Right atrium auricular region (tissue), 2 donors: ENCODE measurements around the gene PAX5. TPM values are rescaled to one million over a fixed set of nuclear protein-coding genes. Genes with fewer than 3 reads are reported as not detected.

Experiments used
- DNase-seq: peaks from one replicate; pipeline ENCODE4 v3.0.0-alpha.2; 2019; ENCODE audit warnings: low spot score
- H3K27ac ChIP-seq, 2 donors: fragments of 200-600 bp; sonication (generic); 1 replicate in 1 of 2; 2 replicates in 1 of 2; pipeline ENCODE4 v1.5.1; 2016 to 2019
- H3K27me3 ChIP-seq, 2 donors: fragments of 200-600 bp; sonication (generic); one replicate each; pipeline versions ENCODE4 v1.5.1 to v1.6.0; 2017 to 2019
- H3K36me3 ChIP-seq: fragments of 200-600 bp; sonication (generic); one replicate; pipeline ENCODE4 v1.5.1; 2016
- H3K4me1 ChIP-seq, 2 donors: fragments of 200-600 bp; sonication (generic); one replicate each; pipeline versions ENCODE4 v1.5.1 to v1.6.0; 2017 to 2019
- H3K4me3 ChIP-seq, 2 donors: fragments of 200-600 bp; sonication (generic); 1 replicate in 1 of 2; 2 replicates in 1 of 2; pipeline ENCODE4 v1.5.1; 2017 to 2019; ENCODE audit warnings: mild to moderate bottlenecking in 1 of 2, moderate library complexity in 1 of 2
- H3K9me3 ChIP-seq, 2 donors: fragments of 200-600 bp; sonication (generic); one replicate each; pipeline ENCODE4 v1.5.1; 2019
- total RNA-seq, 2 donors: library from RNA; depleted of rRNA; stranded (reverse); fragments of >200 nt; gene quantifications; one replicate each; pipeline ENCODE4 v1.1.0, GENCODE V29; 2016
- TF ChIP-seq, protein P1 (sequence below), 2 donors: fragments of 200-600 bp; sonication (generic); IDR thresholded peaks; one replicate each; pipeline ENCODE4 v1.5.1; 2019; ENCODE audit warnings: antibody characterized with exemption in 2 of 2

PAX5 gene
- total RNA-seq, 2 donors from 2014 or later = 0.59 TPM; not detected in 1

DNA sequence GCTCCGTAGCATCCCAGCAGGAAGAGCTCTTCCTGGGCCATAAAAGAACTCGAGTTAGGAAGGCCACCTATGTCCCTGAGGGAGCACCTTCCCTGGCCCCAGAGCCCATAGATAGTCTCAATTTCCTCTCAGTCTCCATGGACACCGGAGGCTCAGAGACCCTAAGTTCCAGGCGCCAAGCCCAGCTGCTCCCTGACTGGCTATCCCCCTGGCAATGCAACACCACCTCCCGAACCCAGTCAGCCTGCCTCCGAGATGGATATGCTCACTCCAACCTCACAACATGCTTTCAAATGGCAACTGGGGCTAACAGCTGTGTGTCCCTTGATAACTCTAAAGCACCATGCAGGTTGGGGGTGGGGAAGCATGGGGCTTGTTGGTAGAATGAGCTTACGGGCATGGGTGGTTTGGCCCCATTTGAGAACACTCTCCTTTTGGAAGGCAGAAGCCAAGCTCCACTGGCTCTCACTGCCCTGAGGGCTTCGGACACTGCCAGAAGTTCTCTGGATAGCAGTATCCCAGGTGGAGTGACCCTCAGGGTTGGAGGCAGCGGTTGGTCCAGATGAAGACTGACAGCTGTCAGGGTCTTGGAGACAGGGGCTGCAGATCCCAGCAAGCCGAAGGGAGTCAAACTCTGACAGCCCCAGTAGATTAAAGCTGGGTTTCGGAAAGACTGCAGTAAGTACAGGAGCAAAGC, 165.3 kb downstream of the PAX5 start:
- TF ChIP-seq, protein P1, sequence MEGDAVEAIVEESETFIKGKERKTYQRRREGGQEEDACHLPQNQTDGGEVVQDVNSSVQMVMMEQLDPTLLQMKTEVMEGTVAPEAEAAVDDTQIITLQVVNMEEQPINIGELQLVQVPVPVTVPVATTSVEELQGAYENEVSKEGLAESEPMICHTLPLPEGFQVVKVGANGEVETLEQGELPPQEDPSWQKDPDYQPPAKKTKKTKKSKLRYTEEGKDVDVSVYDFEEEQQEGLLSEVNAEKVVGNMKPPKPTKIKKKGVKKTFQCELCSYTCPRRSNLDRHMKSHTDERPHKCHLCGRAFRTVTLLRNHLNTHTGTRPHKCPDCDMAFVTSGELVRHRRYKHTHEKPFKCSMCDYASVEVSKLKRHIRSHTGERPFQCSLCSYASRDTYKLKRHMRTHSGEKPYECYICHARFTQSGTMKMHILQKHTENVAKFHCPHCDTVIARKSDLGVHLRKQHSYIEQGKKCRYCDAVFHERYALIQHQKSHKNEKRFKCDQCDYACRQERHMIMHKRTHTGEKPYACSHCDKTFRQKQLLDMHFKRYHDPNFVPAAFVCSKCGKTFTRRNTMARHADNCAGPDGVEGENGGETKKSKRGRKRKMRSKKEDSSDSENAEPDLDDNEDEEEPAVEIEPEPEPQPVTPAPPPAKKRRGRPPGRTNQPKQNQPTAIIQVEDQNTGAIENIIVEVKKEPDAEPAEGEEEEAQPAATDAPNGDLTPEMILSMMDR (IDR thresholded peaks at IDR 0.05) = no peak
- no peaks in the 10 kb centered on the region for H3K27me3 ChIP-seq

DNA sequence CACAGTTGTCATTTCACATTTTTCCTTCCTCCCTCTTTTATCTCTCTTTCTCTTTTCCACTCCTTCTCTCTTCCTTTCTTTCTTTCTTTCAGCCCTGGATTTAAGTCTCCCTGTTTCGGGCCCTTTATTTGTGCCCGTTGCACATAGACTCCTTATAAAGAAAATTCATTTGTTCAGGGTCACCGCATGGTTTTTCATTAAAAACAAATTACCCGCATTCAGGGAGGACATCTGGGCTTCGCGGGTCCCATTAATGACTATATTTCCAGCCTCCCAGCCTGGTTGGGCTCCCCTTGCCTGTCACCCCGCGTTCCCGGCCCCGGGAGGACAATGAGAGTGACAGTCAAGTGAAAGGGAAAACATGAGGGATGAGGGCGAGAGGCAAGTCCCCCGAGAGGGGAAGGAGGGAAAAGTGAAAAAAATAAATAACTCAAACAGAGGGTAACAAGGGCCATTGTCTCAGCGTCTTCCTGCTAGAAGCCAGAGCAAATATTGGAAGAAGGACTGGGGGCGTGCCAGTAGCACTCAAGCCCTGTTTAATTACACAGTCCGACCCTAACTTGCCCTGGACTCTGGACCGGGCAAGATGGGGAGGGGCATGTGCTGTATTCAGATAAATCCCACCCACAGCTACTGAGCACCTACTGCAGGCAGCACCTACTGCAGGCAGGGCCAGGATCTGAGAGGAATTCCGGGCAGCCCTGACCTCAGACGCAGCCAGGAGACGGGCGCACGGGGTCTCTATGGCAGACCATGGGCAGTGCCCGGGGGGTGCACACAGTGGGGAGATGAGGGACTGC, 166.2 kb downstream of the PAX5 start:
- DNase-seq = no peak
- no peaks in the 10 kb centered on the region for H3K9me3 ChIP-seq
- H3K27ac ChIP-seq = no peak overlapping the region
- H3K27me3 ChIP-seq = no peaks in the 10 kb centered on the region
- no peaks in the 10 kb centered on the region for H3K36me3 ChIP-seq
- TF ChIP-seq, protein P1 (IDR thresholded peaks at IDR 0.05) = no peak
- H3K4me3 ChIP-seq = no peak overlapping the region
- H3K4me1 ChIP-seq = no peaks in the 10 kb centered on the region

More for the DNA sequence above, 165.3 kb downstream of the PAX5 start:
- no peak for DNase-seq
- Histone ChIP-seq H3K9me3 (no peaks in the 10 kb centered on the region), H3K4me3 (no peak overlapping the region), H3K4me1 (no peaks in the 10 kb centered on the region), H3K27ac (no peak overlapping the region), H3K36me3 (no peaks in the 10 kb centered on the region)

DNA sequence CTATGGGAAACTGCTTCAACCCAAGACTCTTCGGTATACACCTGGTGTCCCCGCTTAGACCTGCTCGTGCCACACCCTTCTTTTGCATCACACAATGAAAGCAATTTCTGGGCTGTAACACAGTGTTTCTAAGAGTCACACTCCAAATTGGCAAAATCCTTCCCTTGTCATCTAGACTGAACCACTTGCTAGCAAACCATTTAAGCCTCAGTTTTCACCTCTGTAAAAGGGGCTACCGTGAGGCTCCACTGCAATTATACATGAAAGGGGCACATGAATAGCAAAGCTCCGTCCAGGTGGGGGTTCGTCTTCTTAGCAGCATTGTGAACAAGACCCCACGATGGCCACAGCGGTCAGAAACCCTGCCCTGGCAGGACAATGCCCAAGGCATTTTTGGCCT, 166.8 kb downstream of the PAX5 start:
- no peaks in the 10 kb centered on the region for H3K27me3 ChIP-seq
- no peak for DNase-seq
- TF ChIP-seq, protein P1 (IDR thresholded peaks at IDR 0.05) = no peak
- no peak overlapping the region for H3K27ac ChIP-seq
- no peaks in the 10 kb centered on the region for H3K4me1 ChIP-seq
- H3K4me3 ChIP-seq = no peak overlapping the region
- H3K9me3 ChIP-seq = no peaks in the 10 kb centered on the region
- no peaks in the 10 kb centered on the region for H3K36me3 ChIP-seq

DNA sequence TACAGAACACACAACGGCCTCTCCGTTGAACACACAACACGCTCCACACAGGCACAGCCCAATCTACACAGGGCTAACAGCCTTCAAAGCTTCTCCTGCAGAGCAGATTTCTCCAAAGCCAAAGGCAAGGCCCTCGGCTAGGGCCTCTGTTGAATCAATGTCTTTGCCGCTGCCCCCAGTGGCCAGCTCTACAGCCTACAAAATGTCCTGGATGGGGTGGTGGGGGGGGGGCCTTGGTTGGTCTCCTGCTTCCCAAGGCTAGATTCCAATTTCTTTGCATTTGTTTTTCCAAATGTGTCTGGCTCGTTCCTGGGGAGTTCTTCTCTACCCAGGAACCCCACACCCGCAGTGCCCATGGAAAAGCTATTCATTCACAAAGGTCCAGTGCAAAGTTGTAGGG, 167.2 kb downstream of the PAX5 start:
- Histone ChIP-seq H3K9me3 (no peaks in the 10 kb centered on the region), H3K36me3 (no peaks in the 10 kb centered on the region), H3K4me1 (no peaks in the 10 kb centered on the region), H3K4me3 (no peak overlapping the region), H3K27ac (no peak overlapping the region), H3K27me3 (no peaks in the 10 kb centered on the region)
- TF ChIP-seq, protein P1 (IDR thresholded peaks at IDR 0.05) = no peak
- no peak for DNase-seq

DNA sequence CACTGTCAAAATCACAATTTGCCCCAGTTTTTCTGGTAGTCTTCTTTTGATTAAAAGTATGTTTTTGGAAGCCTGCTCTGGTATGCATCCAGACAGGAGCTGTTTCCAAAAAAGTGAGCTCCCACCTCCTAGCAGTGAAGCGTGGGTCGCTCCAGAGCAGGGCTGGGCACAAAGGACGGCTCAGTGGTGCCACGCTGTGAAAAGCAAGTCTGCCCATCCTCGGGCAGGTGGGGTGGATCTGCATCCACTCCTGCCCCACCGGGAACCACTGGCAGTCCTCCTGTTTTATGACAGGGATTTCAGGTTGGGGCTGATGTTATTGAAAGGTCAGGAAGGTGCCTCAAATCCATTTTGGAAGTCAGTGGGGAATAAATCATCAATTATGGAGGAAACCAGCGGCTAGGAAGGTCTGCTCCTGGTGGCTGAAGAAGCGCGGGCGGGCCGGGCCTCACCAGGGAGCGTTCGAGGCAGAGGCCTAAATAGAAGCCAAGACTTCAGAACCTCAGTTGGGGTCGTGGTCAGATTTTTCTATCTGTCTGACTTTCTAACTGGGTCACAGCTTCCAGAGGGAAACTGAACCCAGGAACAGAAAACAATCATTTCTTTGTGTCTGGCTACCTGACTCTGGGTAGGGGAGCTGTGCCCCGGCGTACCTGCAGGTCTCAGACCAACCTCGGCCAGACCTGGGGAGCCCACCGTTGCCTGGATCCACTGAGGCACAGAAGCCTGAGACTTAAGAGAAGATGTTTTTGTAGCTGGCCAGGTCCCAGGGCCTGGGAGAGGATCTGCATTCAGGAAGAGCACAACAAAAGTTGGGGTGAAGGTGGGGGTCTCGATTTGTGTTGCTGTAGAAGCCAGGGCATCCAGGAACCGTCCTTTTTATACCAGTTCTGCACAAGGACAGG, 168.1 kb downstream of the PAX5 start:
- Histone ChIP-seq H3K4me1 (no peaks in the 10 kb centered on the region), H3K4me3 (no peak overlapping the region), H3K27me3 (no peaks in the 10 kb centered on the region), H3K36me3 (no peaks in the 10 kb centered on the region), H3K9me3 (no peaks in the 10 kb centered on the region), H3K27ac (no peak overlapping the region)
- TF ChIP-seq, protein P1 (IDR thresholded peaks at IDR 0.05) = no peak
- DNase-seq = no peak
